ENCODE results near the gene STIM2. TPM values are rescaled to one million over a fixed set of nuclear protein-coding genes. Genes with fewer than 3 reads are reported as not detected.

The STIM2 gene
- polyA plus RNA-seq, 3 donors = 8.6 to 16.5 (median 8.8) TPM

GRCh38 chr4:27007507-27007906, 146.9 kb downstream of the STIM2 start:
- no peaks in the 10 kb centered on the region for H3K79me2 ChIP-seq (ENCODE audit: insufficient read depth, low read length)
- intact Hi-C loops (cut with micrococcal nuclease) = no loop called here
- no peak overlapping the region for H3K9ac ChIP-seq (ENCODE audit: insufficient read depth, low read length, poor library complexity, severe bottlenecking)
- Mint-ChIP-seq H3K9me3 (no peaks in the 10 kb centered on the region), H3K4me3 (no peak overlapping the region), H3K27ac (no peak overlapping the region), H3K4me1 (no peaks in the 10 kb centered on the region), H3K36me3 (peaks cover 39 to 46% of the 10 kb centered on the region in 2 donors), H3K27me3 (ENCODE audit: low read depth in 3 of 3) (no peaks in the 10 kb centered on the region)
- no peaks in the 10 kb centered on the region for H4K20me1 ChIP-seq (ENCODE audit: insufficient read depth, low read length)
- H3K36me3 ChIP-seq (replicated peaks in 1 of 2; ENCODE audit: control insufficient read depth in 1 of 2, insufficient read depth in 2 of 2, low read length in 2 of 2) = peaks cover 15 to 58% of the 10 kb centered on the region in 2 donors
- TF ChIP-seq, protein P1, sequence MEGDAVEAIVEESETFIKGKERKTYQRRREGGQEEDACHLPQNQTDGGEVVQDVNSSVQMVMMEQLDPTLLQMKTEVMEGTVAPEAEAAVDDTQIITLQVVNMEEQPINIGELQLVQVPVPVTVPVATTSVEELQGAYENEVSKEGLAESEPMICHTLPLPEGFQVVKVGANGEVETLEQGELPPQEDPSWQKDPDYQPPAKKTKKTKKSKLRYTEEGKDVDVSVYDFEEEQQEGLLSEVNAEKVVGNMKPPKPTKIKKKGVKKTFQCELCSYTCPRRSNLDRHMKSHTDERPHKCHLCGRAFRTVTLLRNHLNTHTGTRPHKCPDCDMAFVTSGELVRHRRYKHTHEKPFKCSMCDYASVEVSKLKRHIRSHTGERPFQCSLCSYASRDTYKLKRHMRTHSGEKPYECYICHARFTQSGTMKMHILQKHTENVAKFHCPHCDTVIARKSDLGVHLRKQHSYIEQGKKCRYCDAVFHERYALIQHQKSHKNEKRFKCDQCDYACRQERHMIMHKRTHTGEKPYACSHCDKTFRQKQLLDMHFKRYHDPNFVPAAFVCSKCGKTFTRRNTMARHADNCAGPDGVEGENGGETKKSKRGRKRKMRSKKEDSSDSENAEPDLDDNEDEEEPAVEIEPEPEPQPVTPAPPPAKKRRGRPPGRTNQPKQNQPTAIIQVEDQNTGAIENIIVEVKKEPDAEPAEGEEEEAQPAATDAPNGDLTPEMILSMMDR (IDR thresholded peaks at IDR 0.05) = no peak
- H3K4me2 ChIP-seq (replicated peaks; ENCODE audit: extremely low read depth, low read length, poor library complexity, severe bottlenecking) = no peak overlapping the region
- H3K27me3 ChIP-seq (ENCODE audit: control insufficient read depth in 2 of 2, insufficient read depth in 2 of 2, low read length in 2 of 2) = no peaks in the 10 kb centered on the region
- no CpG with 5 or more reads among the region's 3 CpGs for WGBS (ENCODE audit: insufficient coverage)
- no peaks in the 10 kb centered on the region for H3K9me3 ChIP-seq (replicated peaks in 1 of 2; ENCODE audit: control insufficient read depth in 1 of 2, insufficient read depth in 1 of 2, low read length in 2 of 2)
- no peak overlapping the region for H3K4me3 ChIP-seq (replicated peaks in 1 of 3; ENCODE audit: low read depth in 2 of 3, low read length in 3 of 3)
- no peak overlapping the region for H3K27ac ChIP-seq (ENCODE audit: low read depth in 1 of 2, low read length in 2 of 2)
- no peak overlapping the region for H2AFZ ChIP-seq (ENCODE audit: insufficient read depth, low read depth, low read length, poor library complexity, severe bottlenecking)
- H3K4me1 ChIP-seq (ENCODE audit: control insufficient read depth in 1 of 2, insufficient read depth in 2 of 2, low read length in 2 of 2) = no peaks in the 10 kb centered on the region
- no peak for DNase-seq

- DNase-seq = no peak
- Histone ChIP-seq H3K36me3 (replicated peaks in 1 of 2; ENCODE audit: control insufficient read depth in 1 of 2, insufficient read depth in 2 of 2, low read length in 2 of 2) (peaks cover 14 to 47% of the 10 kb centered on the region in 2 donors), H3K27me3 (ENCODE audit: control insufficient read depth in 2 of 2, insufficient read depth in 2 of 2, low read length in 2 of 2) (no peaks in the 10 kb centered on the region), H3K27ac (ENCODE audit: low read depth in 1 of 2, low read length in 2 of 2) (no peak overlapping the region), H4K20me1 (ENCODE audit: insufficient read depth, low read length) (no peaks in the 10 kb centered on the region), H3K9ac (ENCODE audit: insufficient read depth, low read length, poor library complexity, severe bottlenecking) (no peak overlapping the region), H2AFZ (ENCODE audit: insufficient read depth, low read depth, low read length, poor library complexity, severe bottlenecking) (no peak overlapping the region), H3K4me1 (ENCODE audit: control insufficient read depth in 1 of 2, insufficient read depth in 2 of 2, low read length in 2 of 2) (no peaks in the 10 kb centered on the region), H3K4me2 (replicated peaks; ENCODE audit: extremely low read depth, low read length, poor library complexity, severe bottlenecking) (no peak overlapping the region), H3K4me3 (replicated peaks in 1 of 3; ENCODE audit: low read depth in 2 of 3, low read length in 3 of 3) (no peak overlapping the region), H3K9me3 (replicated peaks in 1 of 2; ENCODE audit: control insufficient read depth in 1 of 2, insufficient read depth in 1 of 2, low read length in 2 of 2) (no peaks in the 10 kb centered on the region), H3K79me2 (ENCODE audit: insufficient read depth, low read length) (no peaks in the 10 kb centered on the region)
- Mint-ChIP-seq H3K27ac (no peak overlapping the region), H3K36me3 (peaks cover 31 to 38% of the 10 kb centered on the region in 2 donors), H3K9me3 (no peaks in the 10 kb centered on the region), H3K4me1 (no peaks in the 10 kb centered on the region), H3K4me3 (no peak overlapping the region), H3K27me3 (ENCODE audit: low read depth in 3 of 3) (no peaks in the 10 kb centered on the region)
- TF ChIP-seq, protein P1 (IDR thresholded peaks at IDR 0.05) = no peak
- intact Hi-C loops (cut with micrococcal nuclease) = no loop called here
- 80% methylated on average over 1 of the region's 4 CpGs for WGBS (ENCODE audit: insufficient coverage)
Measured at GRCh38 chr4:27008679-27009078, 148.0 kb downstream of the STIM2 start.
